K562 (cell line): Measurements from ENCODE around the gene LSM4. TPM values are rescaled to one million over a fixed set of nuclear protein-coding genes. Genes with fewer than 3 reads are reported as not detected.
A peak's percentile ranks its signal among the peaks of the same experiment; 100 is the strongest.

Experiments
- BMI1 ChIP-seq: fragments of 150-350 bp; IDR thresholded peaks from 2 replicates; pipeline ENCODE4 v1.6.1; 2014; ENCODE audit warnings: low read length
- CLOCK ChIP-seq: fragments of 250-450 bp; sonication (Bioruptor Pico); IDR thresholded peaks from 2 replicates; pipeline ENCODE4 v1.4.0; 2020; ENCODE audit warnings: mild to moderate bottlenecking, moderate library complexity, borderline replicate concordance
- E4F1 ChIP-seq: fragments of 250-450 bp; sonication (Bioruptor Pico); IDR thresholded peaks from 2 replicates; pipeline ENCODE4 v1.5.0; 2021; ENCODE audit warnings: mild to moderate bottlenecking, borderline replicate concordance
- FOXP1 ChIP-seq: sonication (generic); formaldehyde crosslinking; IDR thresholded peaks from 2 replicates; pipeline ENCODE4 v1.8.0; 2022; ENCODE audit warnings: mild to moderate bottlenecking, missing genetic modification reagents
- GABPB1 ChIP-seq: sonication (generic); formaldehyde crosslinking; IDR thresholded peaks from 2 replicates; pipeline ENCODE4 v1.8.0; 2022; ENCODE audit warnings: mild to moderate bottlenecking, missing genetic modification reagents
- HNRNPK ChIP-seq: fragments of 200-400 bp; formaldehyde crosslinking; IDR thresholded peaks from one replicate; pipeline ENCODE4 v1.6.1; 2018; ENCODE audit warnings: mild to moderate bottlenecking, low read depth, low read length; ENCODE audit not compliant: poor library complexity, severe bottlenecking
- KLF6 ChIP-seq: fragments of 250-450 bp; sonication (Bioruptor Pico); IDR thresholded peaks from 2 replicates; pipeline ENCODE4 v1.4.0; 2020; ENCODE audit warnings: mild to moderate bottlenecking, moderate library complexity, borderline replicate concordance
- MAFF ChIP-seq: IDR thresholded peaks from 2 replicates; pipeline ENCODE4 v1.6.1; 2012; ENCODE audit warnings: low read length, improper control_type of control experiment
- MAFK ChIP-seq: IDR thresholded peaks from 2 replicates; pipeline ENCODE4 v1.6.1; 2011; ENCODE audit warnings: low read length, improper control_type of control experiment
- NR0B1 ChIP-seq: fragments of 450-650 bp; IDR thresholded peaks from one replicate; pipeline ENCODE4 v1.6.1; 2018; ENCODE audit warnings: mild to moderate bottlenecking, moderate library complexity; ENCODE audit not compliant: partially characterized antibody
- NR1H2 ChIP-seq: sonication (generic); formaldehyde crosslinking; IDR thresholded peaks from 2 replicates; pipeline ENCODE4 v1.4.0; 2020; ENCODE audit warnings: mild to moderate bottlenecking, missing genetic modification reagents
- RCOR1 ChIP-seq, 2 experiments: IDR thresholded peaks; 2 replicates each; pipeline ENCODE4 v1.6.1; 2012; ENCODE audit warnings: low read depth in 2 of 2, low read length in 2 of 2, borderline replicate concordance in 1 of 2, improper control_type of control experiment in 1 of 2
- RNF2 ChIP-seq: sonication (generic); IDR thresholded peaks from 2 replicates; pipeline ENCODE4 v1.6.1; 2016
- SMC3 ChIP-seq: conservative IDR thresholded peaks from 2 replicates; pipeline ENCODE4 v1.6.1; 2011; ENCODE audit warnings: low read depth, low read length, improper control_type of control experiment; ENCODE audit not compliant: insufficient read depth
- TRIM24 ChIP-seq, 2 experiments: fragments of 450-650 bp; IDR thresholded peaks; 2 replicates each; pipeline ENCODE4 v1.6.1; 2016
- ZBED1 ChIP-seq: IDR thresholded peaks from 2 replicates; pipeline ENCODE4 v1.6.1; 2014
- polyA plus RNA-seq, 8 experiments: library from polyadenylated mRNA; depleted of rRNA in 4 of 8; stranded (reverse) in 5 of 8; unstranded in 3 of 8; fragments of >200 nt; fragmentation: Nextera tagmentation in 2 of 8; fragmentation: Illumina TruSeq in 1 of 8; extraction: Ambion mirVana in 2 of 8; extraction: Trizol in 1 of 8; gene quantifications; 2 replicates each; pipeline versions ENCODE4 v1.2.1 to v1.2.3, GENCODE V29; 2011 to 2014; ENCODE audit warnings: inconsistent platforms in 1 of 8, missing spikeins in 1 of 8
- total RNA-seq, 7 experiments: library from RNA; depleted of rRNA in 6 of 7; stranded (reverse); fragments of >200 nt in 6 of 7; fragmentation: Illumina TruSeq in 2 of 7; extraction: Trizol in 2 of 7; gene quantifications; 2 replicates each; pipeline versions ENCODE4 v1.2.1 to v1.2.3, GENCODE V29; 2011 to 2021; ENCODE audit warnings: low replicate concordance in 1 of 7
- TF ChIP-seq, protein P1 (sequence below): fragments of 150-350 bp; IDR thresholded peaks from 2 replicates; pipeline ENCODE4 v1.6.1; 2014; ENCODE audit warnings: low read depth, mild to moderate bottlenecking, low read length, borderline replicate concordance

LSM4 gene
- total and polyA plus RNA-seq, 9 of the 15 experiments (the other 6 are each of a cell fraction or from before 2014, with no cell fraction given), result 11.9 to 763 (median 202) TPM

- no peak for TF ChIP-seq CLOCK
- TF ChIP-seq TRIM24 (IDR thresholded peaks at IDR 0.05), result no peak
- TF ChIP-seq MAFK, result no peak
- no peak for TF ChIP-seq E4F1
- TF ChIP-seq, protein P1, sequence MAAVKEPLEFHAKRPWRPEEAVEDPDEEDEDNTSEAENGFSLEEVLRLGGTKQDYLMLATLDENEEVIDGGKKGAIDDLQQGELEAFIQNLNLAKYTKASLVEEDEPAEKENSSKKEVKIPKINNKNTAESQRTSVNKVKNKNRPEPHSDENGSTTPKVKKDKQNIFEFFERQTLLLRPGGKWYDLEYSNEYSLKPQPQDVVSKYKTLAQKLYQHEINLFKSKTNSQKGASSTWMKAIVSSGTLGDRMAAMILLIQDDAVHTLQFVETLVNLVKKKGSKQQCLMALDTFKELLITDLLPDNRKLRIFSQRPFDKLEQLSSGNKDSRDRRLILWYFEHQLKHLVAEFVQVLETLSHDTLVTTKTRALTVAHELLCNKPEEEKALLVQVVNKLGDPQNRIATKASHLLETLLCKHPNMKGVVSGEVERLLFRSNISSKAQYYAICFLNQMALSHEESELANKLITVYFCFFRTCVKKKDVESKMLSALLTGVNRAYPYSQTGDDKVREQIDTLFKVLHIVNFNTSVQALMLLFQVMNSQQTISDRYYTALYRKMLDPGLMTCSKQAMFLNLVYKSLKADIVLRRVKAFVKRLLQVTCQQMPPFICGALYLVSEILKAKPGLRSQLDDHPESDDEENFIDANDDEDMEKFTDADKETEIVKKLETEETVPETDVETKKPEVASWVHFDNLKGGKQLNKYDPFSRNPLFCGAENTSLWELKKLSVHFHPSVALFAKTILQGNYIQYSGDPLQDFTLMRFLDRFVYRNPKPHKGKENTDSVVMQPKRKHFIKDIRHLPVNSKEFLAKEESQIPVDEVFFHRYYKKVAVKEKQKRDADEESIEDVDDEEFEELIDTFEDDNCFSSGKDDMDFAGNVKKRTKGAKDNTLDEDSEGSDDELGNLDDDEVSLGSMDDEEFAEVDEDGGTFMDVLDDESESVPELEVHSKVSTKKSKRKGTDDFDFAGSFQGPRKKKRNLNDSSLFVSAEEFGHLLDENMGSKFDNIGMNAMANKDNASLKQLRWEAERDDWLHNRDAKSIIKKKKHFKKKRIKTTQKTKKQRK, result no peak
- TF ChIP-seq BMI1, result no peak
- TF ChIP-seq KLF6 (CRISPR knock-in tag), result no peak
- TF ChIP-seq ZBED1, result no peak
- TF ChIP-seq MAFF, result no peak
- peak; percentile 6 to 9; a peak in 1 of 4 replicates for TF ChIP-seq RCOR1 (IDR thresholded peaks at IDR 0.05; ENCODE audit: borderline replicate concordance in 1 of 2, low read depth in 2 of 2, low read length in 2 of 2)
- TF ChIP-seq HNRNPK, result no peak
- 0 out of 2 replicates have a peak, but pooled peaks have one; percentile 27 for TF ChIP-seq GABPB1 (CRISPR knock-in tag)
- no peak for TF ChIP-seq NR0B1
- TF ChIP-seq FOXP1 (CRISPR knock-in tag), result 0 out of 2 replicates have a peak, but pooled peaks have one; percentile 39
- TF ChIP-seq NR1H2 (CRISPR knock-in tag), result no peak
- no peak for TF ChIP-seq RNF2
- TF ChIP-seq SMC3, result no peak
Observed at GRCh38 chr19:18362934-18363542, 40.2 kb upstream of the LSM4 start (continued).
